Measurements from ENCODE around the gene GDF9.
"Not testable (repeated sequence)": the region's sequence is repeated elsewhere in the genome, so short reads cannot be mapped to it uniquely, and the experiment has no call there.

Gene GDF9

DNA sequence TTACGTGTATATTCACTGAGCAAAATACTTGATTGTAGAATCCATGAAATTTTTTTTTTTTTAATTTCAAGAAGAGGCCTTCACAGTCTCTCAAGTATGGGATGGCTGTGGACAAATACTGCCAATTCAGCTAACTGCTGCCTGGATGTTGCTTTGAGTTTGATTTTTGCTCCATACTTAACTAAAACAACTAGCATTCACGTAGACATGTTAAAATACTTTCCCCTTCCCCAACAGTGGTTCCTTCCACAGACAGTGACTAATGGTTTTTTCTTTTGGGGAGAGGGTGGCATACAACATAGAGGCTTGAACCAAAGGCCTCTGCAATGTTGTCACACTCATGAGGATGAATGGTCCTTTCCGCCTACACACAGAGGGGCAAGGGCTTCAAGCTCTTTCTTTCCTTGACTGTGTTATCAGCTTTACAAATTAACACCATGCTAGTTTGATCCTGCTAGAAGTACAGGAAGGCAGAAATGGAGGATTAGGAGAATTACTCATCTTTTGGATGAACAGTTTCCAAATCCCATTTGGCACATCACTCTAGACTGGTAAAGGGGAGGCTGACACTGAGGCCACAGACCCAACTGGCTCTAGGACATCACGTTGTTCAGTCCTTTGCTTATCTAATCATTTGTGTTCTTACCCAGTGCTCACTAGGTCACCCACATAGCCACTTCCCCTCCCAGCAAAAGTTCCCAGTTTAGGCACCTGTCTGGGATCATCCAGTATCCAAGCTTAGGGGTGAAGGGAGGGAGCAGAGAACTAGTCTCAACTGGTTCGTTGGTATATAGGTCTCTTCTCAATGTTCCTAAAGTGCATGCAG lies 5.4 kb upstream of the GDF9 start:
- DNase-seq = no peak

DNA sequence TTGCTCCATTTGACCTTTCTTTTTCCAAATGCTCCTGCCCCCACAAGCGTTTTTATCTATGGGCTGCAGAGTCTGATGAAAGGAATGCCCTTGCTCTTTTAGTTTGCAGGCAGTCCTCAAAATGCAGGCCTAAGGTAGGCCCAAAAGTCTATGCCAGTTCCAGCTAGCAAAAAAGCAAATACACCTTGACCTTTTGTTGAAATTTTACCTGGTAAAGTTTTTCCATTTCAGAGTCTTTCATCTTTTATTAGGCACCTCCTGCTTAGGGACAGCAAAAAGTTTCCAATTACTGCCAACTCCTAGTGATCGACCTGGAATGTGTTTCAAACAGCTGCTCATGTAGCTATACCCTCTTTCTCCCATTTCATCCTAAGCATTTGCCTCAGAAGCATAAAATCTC lies 4.5 kb upstream of the GDF9 start:
- no peak for DNase-seq

DNA sequence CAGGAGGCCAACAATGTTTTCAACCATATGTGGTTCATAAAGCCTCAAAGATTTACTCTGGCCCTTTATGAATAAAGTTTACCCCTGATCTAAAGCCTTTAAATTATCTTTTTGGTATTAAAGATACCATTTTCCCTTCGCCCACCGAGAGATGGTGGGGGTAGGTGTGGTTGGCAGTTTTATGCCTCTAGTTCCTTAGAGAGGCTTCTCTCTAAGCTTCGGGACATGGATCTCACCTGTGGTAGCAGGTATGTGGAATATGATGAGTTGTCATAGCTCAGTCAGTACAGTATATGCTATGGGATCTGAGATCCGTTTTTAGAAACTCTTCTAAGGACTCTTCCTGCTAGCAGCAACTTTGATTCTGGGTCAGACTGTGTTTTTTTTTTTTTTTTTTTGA lies 2.5 kb upstream of the GDF9 start:
- DNase-seq = no peak

DNA sequence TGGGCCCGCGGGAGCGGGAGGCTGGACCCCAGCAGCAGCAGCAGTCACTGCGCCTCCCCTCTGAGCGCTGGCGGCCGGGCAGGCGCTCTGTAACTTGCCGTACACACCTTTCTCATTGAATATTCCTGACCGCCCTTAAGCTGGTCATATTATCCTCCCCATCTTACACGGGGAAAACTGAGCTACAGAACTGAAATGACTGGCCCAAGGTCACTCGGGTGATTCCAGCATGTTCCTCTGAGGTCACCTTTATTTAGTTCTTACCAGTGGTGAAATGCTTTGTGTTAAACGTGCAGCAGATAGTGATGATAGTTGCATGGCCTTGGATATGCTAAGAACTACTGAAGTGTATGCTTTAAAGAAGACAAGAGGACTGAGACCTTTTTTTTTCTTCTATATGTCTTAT lies 780 bp upstream of the GDF9 start:
- DNase-seq = no peak

DNA sequence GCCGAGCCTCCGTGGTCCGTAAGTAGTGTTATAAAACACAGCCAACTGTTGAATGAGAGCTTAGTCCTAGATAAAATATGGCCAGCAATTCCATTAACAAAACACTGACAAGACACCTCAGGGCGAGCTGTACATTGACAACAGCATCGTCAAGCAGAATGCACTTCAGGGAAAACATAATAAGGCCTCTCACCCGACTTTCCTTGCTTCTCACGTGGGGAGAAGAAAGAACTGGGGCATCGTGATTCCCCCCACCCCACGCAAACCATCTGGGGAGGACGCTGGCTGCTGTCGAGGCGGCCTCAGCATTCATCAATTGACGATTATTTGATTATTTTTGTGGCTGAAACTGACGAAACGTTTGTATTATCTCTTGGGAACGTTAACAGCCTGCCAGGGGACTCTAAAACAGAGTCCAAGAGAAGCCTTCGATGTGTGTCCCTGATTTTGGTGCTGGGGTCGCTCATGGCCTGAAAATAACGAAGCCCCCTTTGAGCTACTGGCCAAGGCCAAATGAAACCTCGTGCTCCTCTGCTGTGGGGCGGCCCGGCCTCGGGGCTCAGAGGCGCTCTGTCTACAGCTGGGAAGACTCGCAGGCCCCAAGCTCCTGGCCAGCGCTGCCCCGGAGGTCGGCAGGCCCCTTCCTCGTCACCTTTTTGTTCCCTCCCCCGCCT lies 464 bp downstream of the GDF9 start:
- no peak for DNase-seq

DNA sequence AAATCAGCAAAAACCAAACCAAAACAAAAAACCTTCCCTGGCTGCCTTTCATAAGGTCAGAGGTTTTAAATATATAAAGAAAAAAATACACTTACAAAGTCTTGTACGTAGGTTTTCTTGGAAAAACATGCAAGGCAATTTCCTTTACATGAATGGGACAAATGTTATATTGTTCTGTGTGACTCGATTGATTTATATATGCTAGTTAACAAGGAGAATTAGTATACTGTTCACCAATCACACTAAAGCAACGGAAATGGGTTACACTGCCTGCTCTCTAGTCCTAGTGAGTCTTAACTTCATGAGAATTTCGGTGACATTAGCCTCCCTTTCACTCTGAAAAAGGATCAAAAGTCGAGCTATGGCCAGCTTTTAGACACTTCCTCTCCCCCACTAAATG lies 5.5 kb downstream of the GDF9 start:
- DNase-seq = no peak

DNA sequence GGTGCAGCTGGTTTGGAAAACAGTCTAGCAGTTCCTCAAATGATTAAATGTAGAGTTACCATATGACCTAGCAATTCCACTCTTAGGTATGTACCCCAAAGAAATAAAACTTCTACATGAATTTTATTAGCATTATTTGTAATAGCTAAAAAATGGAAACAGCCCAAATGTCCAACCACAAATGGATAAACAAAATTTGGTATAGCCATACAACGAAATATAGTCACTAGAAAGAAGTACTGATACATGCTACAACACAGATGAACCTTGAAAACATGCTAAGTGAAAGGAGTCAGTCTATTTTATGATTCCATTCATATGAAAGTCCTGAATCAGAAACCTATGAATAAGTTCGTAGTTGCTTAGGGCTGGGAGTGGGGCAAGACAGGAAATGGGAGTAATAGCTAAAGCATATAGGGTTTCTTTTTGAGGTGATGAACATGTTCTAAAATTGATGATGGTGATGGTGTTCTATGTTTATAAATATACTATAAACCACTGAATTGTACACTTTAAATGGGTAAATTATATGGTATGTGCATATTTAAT lies 6.3 kb downstream of the GDF9 start:
- no peak for DNase-seq

DNA sequence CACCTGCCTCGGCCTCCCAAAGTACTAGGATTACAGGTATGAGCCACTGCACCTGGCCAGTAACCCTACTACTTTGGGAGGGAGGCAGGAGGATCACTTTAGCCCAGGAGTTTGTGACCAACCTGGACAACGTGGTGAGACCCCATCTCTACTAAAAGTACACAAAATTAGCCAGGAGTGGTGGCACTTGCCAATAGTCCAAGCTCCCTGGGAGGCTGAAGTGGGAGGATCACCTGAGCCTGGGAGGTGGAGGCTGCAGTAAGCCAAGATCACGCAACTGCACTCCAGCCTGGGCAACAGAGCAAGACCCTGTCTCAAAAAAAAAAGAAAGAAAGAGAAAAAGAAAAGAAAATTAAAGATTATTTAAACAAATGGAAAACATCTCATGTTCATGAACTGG lies 10.3 kb downstream of the GDF9 start:
- DNase-seq = no peak

DNA sequence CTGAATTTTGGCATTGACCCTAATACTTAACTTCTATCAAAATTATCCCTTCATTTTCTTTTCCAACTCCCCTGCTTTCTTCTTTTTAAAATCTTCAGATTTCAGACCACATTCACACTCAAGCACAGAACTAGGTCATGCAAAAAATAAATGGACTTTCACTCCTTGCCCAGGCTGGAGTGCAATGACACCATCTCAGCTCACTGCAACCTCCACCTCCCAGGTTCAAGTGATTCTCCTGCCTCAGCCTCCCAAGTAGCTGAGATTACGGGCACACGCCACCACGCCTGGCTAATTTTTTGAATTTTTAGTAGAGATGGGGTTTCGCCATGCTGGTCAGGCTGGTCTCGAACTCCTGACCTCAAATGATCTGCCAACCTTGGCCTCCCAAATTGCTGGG lies 11.3 kb downstream of the GDF9 start:
- DNase-seq = not testable (repeated sequence)

DNA sequence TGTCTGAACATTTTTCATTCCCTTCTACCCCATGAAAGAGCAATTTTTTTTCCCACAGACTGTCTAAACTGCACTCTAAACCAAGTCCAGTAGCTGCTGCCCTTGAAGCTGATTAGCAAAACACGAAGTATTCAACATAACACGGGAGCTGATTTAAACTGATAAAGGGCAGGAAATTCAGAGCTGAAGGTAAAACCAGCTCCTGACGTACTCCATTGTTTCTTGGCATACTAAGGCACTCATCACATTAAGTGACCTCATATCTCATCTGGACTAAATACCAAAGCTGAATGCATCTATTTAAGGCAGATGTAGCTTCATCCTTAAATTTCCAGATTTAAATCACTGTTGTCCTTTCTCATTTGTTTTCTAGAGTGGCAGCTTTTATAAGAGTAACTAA lies 12.0 kb downstream of the GDF9 start:
- DNase-seq = no peak

DNA sequence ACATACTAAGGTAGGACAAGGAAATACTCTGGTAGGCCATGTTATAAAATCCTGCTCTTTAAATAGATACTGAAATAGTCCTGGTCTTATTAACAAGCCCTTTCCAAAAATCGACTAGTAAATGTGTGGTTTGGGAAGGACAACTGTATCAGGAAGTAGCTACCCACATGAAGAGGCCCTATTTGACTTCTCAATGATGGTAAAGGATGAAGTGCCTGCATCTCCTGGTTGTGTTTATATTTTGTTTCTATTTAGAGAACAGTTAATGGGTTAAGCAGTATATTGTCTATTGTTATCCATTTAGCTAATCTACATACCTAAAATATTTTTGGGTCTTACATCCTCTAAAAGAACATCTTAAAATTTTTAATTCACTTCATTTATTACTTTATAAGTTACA lies 12.5 kb downstream of the GDF9 start:
- DNase-seq = no peak

DNA sequence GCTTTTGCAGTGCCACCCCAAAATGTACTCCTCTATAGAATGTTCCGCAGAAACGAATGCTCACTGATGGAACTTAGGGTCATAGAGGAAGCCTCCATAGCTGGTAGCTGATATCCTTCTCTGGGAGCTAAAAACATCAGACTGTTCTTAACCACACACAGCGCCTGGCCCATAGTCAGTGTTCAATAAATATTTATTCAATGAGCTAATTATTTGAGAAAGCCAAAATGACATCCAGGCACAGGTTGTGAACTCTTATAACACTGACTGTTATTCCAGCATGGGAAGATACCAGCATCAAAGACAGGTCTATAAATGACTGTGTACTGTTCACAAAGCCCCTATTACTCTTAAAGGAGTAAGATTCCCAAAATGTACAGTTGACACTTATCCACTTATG lies 12.9 kb downstream of the GDF9 start:
- no peak for DNase-seq

DNA sequence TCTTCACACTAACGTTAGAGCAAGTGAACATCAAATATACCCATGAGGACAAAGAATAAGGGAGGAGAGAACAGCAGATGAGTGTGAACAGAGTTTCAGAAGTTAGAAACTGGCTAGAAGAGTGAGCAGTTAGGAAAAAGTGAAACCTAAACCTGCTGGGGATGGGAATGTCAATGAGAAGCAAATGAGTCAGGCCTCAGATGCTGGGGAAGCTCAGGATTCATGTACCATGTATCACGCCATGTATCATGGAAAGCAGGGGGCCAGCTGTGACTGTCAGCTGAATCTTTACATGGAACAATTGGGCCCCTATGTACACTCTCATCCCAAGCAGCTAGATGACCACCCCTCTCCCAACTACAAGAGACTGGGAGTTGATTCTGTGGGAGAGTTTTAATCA lies 16.2 kb downstream of the GDF9 start:
- DNase-seq = no peak

DNA sequence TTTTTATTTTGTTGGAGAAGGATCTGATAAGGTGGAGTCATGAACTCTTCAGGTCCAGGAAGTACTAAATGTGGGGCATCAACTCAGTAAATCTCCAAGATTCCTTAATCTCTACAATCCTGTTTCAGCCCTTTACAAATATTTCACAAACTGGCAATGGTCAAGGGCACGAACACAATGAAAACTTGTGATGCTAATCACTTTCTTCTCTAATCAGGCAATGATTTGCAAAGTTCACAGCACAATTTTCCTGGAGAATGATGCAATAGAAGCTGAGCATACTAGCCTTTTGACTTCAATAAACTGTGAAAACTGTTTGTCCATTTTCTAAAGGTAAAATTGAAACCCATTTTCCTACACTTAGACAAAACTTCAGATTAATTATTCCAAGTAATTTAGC lies 16.9 kb downstream of the GDF9 start:
- DNase-seq = no peak

DNA sequence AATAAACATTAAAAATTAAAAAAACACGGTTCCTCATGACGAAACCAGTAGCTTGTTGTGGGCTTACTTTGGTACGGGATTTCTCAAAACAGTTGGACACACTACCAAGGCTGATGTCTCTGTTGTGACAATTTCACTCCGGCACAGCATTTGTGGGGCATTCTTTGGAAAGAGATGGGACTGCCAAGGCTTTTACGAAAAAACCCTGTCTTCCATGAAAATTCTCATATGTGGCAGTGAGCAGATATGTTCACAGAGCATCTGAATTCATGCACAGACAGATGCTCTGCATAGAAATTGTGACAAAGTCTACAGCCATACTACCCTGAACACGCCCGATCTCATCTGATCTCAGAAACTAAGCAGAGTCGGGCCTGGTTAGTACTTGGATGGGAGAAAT lies 18.0 kb downstream of the GDF9 start:
- no peak for DNase-seq

DNA sequence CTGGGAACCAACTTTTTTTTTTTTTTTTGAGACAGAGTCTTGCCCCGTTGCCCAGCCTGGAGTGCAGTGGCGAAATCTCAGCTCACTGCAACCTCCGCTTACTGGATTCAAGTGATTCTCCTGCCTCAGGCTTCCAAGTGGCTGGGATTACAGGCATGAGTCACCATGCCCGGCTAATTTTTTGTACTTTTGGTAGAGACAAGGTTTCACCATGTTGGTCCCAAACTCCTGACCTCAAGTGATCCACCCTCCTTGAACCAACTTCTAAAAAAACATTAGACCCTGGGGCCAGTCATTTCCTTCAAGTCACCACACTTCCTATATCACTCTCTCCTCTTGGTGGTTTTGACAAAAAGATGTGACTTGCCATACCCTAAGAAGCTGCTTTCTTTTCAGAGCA lies 25.0 kb downstream of the GDF9 start:
- no peak for DNase-seq

DNA sequence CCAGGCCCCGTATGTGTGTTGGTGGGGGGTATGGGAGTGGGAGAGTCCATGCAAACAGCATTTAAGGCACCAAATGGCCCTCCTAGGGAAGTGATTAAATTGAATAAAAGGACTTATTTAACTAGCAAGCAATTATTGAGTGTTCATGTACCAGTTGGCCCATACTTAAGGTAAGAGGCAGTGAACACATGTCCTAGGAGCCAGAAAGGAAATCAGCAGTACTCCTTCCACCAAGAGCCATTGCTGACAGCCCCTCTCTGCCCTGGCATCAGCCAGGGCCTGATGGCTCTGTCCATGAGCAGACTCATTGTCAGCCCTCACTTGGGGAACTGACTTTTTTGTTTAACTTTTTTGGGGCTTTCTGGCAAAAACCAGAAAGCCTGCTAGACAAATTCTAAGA lies 25.4 kb downstream of the GDF9 start:
- no peak for DNase-seq

DNA sequence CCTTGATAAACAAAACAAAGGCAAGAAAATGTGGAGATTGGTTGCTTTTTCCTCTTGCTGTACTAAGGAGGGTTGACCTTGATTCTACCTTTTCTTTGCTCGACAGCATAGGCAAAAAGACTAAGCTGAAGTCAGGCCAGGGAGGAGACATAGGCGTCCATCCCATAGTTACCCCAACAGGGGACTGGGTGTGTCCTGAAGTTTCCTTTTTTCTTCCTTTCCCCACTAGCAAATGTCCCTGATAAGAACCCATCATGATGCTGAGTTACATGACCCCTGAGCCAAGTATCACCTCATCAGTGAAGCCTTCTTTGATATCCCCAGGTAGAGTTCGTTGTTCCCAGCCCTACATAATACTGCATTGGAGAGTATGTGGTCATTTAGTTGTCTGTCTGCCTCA lies 26.0 kb downstream of the GDF9 start:
- DNase-seq = no peak

DNA sequence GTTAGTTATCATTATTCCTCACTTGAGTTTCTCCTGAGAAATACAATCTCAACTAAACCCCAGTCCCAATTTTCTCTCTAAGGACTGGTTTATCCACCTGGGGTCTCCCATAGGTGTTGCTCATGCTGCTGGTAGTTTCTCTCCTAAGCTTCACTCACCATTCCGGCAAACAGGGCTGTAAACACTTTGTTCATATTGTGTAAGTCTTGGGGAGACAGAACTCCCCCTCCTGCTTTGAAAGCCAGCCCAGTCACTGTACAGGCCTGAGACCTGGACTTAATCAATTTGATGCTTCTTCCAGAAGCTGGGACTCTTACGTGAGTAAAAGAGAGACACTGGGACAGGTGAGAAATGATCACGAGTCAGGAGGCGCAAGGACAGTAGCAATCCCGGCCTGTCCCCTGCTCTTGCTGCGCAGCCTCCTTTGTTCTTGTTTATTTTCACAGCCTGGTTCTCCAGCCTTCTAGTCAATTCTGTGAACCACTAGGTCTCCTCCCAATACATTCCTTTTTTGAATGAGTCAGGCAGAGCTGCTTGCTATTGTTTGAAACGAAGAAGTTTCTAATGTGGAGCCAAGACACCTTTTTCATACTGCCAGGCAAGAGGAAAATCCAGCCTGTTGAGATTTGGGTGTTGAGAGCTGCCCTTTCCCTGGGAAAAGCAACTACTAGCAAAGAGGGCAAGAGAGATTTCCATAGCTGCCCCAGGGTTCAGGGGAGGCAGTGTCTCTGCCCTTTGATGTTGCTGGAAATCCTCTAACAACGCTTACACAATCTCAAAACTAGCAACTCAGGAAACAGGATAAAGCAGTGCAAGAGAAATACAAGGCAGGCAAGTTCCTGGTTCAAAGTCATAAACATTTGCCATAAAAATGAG lies 26.6 kb downstream of the GDF9 start:
- no peak for DNase-seq

DNA sequence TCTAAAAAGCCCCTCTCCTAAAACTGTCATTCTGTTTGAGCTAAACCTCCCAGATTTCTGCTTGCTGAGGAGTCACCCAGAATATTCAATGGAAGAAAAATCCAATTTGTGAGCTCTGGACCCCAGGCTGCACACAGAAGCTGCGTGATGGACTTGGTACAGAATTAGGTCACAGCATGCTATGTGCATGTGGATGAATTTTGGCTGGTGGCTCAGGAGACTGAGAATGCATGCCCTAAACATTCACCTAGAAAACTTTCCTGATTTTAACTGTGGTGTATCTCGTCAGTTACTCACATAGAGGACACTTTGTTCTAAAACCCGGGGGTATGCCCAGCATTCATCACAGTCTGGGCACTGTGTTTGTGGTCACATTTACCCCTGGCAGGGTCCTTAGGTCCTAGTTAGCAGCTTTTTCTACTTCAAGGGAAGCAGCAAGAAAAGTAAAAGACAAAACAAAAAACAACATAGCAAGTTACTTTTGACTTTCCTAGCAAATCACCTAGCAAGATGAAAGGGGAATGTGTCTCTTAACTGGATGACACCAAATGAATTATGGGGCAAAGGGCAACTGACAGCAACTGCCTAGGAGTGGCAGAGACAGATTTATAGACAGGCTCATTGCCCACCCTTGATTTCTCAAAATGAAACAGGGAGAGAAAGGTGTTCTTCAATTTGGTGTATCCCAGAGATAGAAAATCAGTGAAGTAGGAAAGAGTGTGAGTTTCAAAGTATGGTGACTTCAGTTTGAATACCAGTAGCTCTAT lies 27.6 kb downstream of the GDF9 start:
- no peak for DNase-seq

DNA sequence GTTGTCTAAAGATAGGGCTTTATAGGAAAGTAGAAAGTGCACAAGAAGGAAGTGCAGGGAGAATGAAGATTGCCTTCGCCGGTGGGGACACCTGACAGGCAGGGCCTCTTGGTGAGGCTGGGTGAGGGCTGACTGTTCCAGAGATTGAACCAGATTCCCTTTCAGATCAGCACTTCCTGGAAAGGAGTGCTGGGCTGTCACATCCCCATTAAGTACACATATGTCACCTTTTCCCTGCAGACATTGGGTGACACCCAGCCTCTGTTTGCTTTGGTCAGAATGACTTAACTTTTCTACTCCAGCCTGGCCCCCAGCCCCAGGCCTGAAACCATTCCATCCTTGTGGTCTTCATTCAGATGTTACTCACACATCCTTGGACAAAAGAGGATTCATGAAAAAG lies 28.4 kb downstream of the GDF9 start:
- DNase-seq = no peak

DNA sequence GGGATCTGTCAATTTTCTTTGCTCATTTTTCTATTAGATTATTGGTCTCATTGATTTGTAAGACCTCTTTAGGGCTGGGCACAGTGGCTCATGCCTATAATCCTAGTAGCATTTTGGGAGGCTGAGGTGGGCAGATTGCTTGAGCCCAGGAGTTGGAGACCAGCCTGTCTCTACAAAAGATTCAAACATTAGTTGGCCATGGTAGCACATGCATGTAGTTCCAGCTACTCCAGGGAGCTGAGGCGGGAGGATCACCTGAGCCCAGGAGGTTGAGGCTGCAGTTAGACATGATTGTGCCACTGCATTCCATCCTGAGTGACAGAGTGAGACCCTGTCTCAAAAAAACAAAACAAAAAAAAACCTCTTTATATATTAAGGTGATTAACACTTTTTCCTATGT lies 29.4 kb downstream of the GDF9 start:
- no peak for DNase-seq

DNA sequence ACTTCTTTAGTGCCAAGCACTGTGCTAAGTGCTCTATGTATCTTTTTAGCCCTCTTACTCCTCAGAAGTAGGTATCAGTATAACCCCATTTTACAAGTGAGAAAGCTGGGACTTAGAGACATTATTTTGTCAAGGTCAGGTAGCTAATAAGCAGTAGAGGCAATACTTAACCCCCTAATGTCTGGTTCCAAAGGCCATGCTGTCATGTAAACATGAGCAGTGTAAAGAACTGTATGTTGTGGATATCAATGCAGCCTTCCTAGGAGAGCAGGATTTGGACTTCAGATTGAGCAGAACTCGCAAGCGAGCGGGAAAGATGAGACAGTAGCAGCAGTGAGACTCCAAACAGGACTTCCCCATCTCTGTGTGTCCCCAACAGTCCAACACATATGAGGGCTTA lies 32.2 kb downstream of the GDF9 start:
- DNase-seq = no peak

Measured in activated T-cell treated with anti-CD3 and anti-CD28 coated beads for 4 hours (primary cell).